Putamen (tissue), 1 donor: ENCODE measurements around the gene PLEKHF1.

Experiments
- DNase-seq: peaks from one replicate; pipeline ENCODE4 v3.0.0-alpha.2; 2016; ENCODE audit warnings: low spot score

The PLEKHF1 gene

GRCh38 chr19:29678484-29679106 is 13.3 kb downstream of the PLEKHF1 start:
- DNase-seq = no peak

GRCh38 chr19:29679598-29680210 is 14.4 kb downstream of the PLEKHF1 start:
- DNase-seq = no peak

- DNase-seq = no peak
Measured at GRCh38 chr19:29680447-29680846, 15.2 kb downstream of the PLEKHF1 start.

- no peak for DNase-seq
Measured at GRCh38 chr19:29680937-29681336, 15.7 kb downstream of the PLEKHF1 start.

GRCh38 chr19:29681422-29682235 is 16.4 kb downstream of the PLEKHF1 start:
- DNase-seq = no peak

GRCh38 chr19:29682236-29682895 is 17.1 kb downstream of the PLEKHF1 start:
- no peak for DNase-seq

- DNase-seq = peak; percentile 92
Measured at GRCh38 chr19:29683009-29683408, 17.7 kb downstream of the PLEKHF1 start.

GRCh38 chr19:29685326-29685725 is 20.1 kb downstream of the PLEKHF1 start:
- DNase-seq = no peak

- DNase-seq = no peak
Measured at GRCh38 chr19:29686285-29686805, 21.1 kb downstream of the PLEKHF1 start.

- DNase-seq = no peak
Measured at GRCh38 chr19:29687244-29687896, 22.1 kb downstream of the PLEKHF1 start.

- DNase-seq = no peak
Measured at GRCh38 chr19:29687897-29688728, 22.9 kb downstream of the PLEKHF1 start.

- no peak for DNase-seq
Measured at GRCh38 chr19:29690842-29691241, 25.6 kb downstream of the PLEKHF1 start.

- DNase-seq = no peak
Measured at GRCh38 chr19:29694161-29694560, 28.9 kb downstream of the PLEKHF1 start.

- peak; percentile 89 for DNase-seq
Measured at GRCh38 chr19:29694669-29695627, 29.7 kb downstream of the PLEKHF1 start.

GRCh38 chr19:29695765-29696564 is 30.7 kb downstream of the PLEKHF1 start:
- no peak for DNase-seq

GRCh38 chr19:29696565-29696846 is 31.2 kb downstream of the PLEKHF1 start:
- no peak for DNase-seq

- DNase-seq = no peak
Measured at GRCh38 chr19:29697523-29698261, 32.4 kb downstream of the PLEKHF1 start.

GRCh38 chr19:29699861-29700260 is 34.6 kb downstream of the PLEKHF1 start:
- DNase-seq = no peak
